GM19238 (cell line): ENCODE measurements around the gene TBX10.
A peak's percentile ranks its signal among the peaks of the same experiment; 100 is the strongest.
"Not testable (repeated sequence)": the region's sequence is repeated elsewhere in the genome, so short reads cannot be mapped to it uniquely, and the experiment has no call there.

ENCODE experiments used
- DNase-seq: peaks from one replicate; pipeline ENCODE4 v3.0.0; 2011; ENCODE audit warnings: low spot score; ENCODE audit not compliant: insufficient read length

Gene TBX10

GRCh38 chr11:67646535-67647336, 7.2 kb upstream of the TBX10 start:
- peak; percentile 54 for DNase-seq

GRCh38 chr11:67645521-67646461, 6.2 kb upstream of the TBX10 start:
- peak; percentile 6 for DNase-seq

- peak; percentile 2 for DNase-seq
These were observed 5.2 kb upstream of the TBX10 start for GRCh38 chr11:67644472-67645418.

- DNase-seq = no peak
These were observed 4.5 kb upstream of the TBX10 start for GRCh38 chr11:67644042-67644441.

GRCh38 chr11:67642173-67643120, 2.9 kb upstream of the TBX10 start:
- peak; percentile 7 for DNase-seq

GRCh38 chr11:67641338-67642172, 2.0 kb upstream of the TBX10 start:
- DNase-seq = no peak

GRCh38 chr11:67640758-67641337, 1.3 kb upstream of the TBX10 start:
- no peak for DNase-seq

- DNase-seq = peak; percentile 62
These were observed 626 bp upstream of the TBX10 start for GRCh38 chr11:67640021-67640757.

GRCh38 chr11:67638535-67639437, 777 bp downstream of the TBX10 start:
- no peak for DNase-seq

- DNase-seq = not testable (repeated sequence)
These were observed 2.1 kb downstream of the TBX10 start for GRCh38 chr11:67637441-67637840.

- DNase-seq = no peak
These were observed 2.6 kb downstream of the TBX10 start for GRCh38 chr11:67636962-67637361.

- no peak for DNase-seq
These were observed 4.4 kb downstream of the TBX10 start for GRCh38 chr11:67635231-67635521.

GRCh38 chr11:67634366-67635230, 5.0 kb downstream of the TBX10 start:
- DNase-seq = no peak

- no peak for DNase-seq
These were observed 5.7 kb downstream of the TBX10 start for GRCh38 chr11:67633758-67634365.

GRCh38 chr11:67632982-67633755, 6.4 kb downstream of the TBX10 start:
- no peak for DNase-seq
